Activated T-cell treated with anti-CD3 and anti-CD28 coated beads for 4 hours (primary cell): Measurements from ENCODE around the gene NXPH1.

ENCODE experiments used
- DNase-seq: peaks from one replicate; pipeline ENCODE4 v3.0.0-alpha.2; 2020

Gene NXPH1

DNA sequence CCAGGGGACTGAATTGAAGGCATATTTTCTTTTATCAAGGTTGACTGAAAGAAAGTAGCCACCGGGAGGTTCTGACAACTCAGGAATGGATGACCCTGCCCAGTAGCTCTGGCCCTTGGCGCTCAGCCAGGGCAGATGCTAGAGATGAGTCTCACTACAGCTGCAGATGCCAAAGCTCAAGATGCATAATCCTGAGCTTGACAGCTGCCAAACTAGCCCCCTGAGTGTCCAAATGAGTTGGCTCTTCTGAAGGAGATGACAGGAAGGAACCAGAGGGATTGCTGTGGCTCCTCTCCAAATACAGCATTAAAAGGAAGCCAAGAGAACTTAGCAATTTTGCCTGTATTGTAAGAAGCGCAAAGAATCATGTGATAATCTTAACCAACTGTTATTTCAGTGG is 78.4 kb downstream of the NXPH1 start:
- DNase-seq: no peak

DNA sequence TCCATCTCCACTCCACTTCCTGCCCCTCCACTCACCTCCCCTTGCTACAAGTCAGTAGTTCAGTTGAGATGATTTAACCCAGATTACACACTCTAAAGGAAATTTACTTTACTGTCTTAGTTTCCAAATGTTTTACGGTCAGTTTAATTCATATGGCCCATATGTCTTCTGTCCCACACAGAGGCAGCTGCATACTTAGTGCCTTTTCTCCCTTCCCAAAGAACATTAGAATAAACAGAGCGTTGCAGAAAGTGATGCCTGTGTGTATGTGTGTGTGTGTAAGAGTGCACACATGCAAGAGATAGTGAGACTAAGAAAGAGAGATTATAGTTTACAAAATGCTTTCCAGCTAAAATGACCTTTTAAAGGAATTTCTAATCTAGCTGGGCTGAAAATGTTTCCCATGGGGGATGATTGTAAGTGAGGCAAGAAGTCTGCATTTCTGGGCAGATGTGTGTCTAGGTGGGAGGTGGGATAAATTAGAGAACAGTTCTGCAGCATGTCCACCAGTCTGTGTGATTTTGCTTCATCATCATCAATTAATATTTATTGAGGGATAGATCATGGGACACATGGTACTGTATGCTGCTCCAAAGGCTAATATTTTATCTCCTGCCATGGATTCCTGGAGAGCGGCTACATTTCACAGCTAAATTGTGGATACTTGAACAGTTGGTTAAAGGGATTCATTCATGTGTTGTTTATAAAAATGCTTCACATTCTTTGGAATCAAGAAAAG is 81.5 kb downstream of the NXPH1 start:
- DNase-seq: no peak

DNA sequence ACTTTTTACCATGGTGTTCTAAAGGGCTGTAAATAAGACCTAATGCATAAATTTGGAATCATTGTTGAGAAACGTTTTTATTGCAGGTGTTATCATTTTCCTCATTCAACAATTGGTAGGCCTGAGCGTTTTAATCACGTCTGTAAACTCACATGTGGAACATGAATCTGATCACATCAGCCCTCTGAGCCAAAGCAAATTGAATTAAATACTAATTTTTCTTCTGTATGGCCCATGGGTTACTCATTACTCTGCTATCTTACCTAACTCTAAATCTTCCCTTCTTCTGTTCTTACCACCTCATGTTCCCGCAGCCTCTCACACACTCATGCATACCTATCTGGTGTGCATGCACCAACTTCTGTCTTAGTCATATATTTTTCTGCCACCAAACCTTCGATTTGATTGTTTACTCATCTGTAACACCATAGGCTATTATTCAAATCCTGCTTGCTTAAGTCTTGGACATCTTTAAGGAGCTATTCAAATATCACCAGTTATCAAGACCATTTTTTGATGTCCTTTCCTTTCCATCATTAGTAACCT is 82.3 kb downstream of the NXPH1 start:
- DNase-seq: no peak

DNA sequence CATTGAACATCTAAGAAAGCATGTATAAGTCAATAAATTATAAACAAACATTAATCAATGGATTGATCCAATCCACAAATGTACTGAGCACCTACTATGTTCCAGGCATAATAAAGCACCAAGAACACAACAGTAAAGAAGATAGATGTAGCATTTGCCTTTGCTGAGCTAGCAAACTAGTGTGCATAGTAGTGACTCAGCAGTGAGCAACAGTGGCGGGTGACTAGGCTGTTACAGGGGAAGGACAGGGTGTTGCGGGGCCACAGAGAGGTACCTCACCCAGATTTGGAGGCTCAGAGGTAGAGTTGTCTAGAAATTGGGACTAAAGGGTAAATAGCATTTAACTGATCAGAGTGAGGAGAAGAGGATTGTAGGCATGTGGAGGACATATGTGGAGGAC is 83.6 kb downstream of the NXPH1 start:
- DNase-seq: no peak

DNA sequence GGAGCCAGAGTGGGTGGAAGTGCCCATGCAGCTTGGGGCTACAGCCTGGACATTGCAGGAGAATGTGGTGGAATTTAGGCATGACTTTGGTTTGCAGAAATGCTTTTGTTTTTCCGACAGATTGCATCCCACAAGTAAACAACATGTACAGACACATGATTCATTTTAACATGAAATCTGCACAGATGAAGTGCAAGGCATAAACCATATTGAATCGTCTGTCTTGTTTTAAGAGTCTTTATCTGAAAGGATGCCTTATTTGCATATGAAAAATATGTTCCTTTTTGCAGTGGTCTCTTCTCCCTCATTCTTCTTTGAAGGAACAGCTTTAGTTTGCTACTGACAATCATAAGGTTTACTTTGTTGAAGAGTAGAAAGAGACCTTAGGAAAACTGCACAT is 94.9 kb downstream of the NXPH1 start:
- DNase-seq: no peak

DNA sequence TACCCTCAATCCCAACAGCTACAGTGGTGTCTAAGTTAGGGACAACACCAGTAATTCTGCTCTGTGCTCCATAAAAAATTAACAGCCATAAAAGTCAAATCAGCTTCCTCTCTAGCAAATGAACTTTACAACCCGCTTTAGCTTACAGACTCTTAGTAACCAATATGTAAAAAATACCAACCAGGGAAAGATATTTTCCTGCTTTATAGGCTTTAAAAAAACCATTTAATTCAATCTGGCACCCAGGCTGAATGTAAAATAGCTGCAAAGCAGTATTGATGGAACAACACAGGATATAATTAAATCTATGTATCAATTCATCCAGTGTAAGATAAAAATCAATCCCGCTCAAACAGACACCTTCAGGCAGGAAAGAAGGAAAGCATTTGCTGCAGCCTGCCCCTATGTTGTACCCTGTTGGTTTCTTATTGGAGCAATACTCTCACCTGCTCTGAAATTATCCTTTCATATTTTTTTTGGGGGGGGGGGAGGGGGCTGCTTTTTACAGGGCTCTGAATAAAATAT is 98.6 kb downstream of the NXPH1 start:
- DNase-seq: no peak

DNA sequence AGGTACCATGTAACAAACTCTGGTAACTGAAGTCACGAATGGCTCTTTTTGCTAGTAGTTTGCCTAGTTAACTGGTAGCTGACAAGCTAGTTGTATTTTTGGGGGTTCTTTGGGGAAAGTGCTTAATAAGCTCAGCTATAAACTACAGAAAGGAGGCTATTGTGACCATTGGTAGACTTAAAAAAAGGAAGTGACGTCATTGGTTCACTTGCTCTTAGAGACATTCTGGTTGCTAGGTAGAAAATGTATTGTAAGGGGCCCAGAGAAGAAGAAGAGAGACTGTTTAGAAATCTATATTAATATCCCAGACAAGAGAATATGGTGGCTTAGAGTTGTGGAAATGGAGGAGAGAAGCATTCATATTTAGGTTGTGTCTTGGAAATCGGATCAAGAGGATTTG is 103.0 kb downstream of the NXPH1 start:
- DNase-seq: no peak

DNA sequence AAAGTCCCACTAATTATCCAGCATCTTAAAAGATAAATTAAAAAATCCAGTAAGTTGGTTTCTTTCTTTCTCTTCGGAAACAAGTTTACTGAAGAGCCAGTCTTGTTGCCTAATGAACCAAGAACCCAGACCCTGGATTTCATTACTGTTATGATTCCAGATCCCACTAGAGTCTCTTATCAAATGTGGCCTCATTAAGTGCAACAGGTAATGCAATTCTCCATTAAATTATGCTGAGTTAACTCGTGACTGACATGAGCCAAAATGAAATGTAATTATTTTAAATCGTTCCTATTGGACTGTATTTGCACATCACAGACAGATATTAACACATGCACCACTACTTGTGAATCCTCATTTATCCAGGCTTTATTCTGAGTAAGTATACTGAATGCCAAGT is 115.6 kb downstream of the NXPH1 start:
- no peak for DNase-seq

DNA sequence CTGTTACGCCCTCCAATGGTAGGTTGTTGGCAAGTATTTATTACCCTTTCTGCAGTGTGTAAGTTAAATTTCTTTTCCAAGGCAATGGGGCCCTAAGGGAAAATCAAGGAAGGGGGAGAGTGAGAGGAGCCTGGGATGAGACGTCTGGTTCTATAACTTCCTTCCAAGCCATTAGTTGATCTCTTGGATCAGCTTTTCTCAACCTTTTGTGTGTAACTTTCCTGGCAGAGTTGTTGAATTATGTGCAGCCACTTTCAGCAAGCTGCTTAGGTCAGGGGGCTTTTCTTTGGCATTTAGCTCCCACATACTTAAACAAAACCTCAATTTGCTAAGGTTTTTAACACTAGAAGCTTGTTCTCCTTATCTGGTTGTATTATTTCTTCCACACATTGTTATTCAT is 127.1 kb downstream of the NXPH1 start:
- no peak for DNase-seq

DNA sequence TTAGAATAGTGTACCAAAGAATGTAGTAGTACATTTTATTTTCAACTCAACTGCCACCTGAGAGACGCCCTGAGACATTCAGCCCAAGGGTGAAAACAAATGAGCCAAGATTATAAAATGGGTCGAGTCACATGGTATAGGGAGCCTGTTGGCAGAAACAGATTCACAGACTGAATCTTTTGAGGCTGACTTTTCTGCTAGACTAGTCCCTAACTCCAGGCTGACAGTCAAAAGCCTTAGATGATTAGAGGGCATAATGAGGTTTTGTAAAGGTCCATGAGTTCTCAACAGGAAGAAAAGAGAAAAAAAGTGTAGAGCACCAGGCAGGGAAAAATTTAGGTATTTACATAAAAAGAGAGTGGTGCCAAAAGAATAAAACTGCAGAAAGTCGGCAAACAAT is 128.0 kb downstream of the NXPH1 start:
- no peak for DNase-seq

DNA sequence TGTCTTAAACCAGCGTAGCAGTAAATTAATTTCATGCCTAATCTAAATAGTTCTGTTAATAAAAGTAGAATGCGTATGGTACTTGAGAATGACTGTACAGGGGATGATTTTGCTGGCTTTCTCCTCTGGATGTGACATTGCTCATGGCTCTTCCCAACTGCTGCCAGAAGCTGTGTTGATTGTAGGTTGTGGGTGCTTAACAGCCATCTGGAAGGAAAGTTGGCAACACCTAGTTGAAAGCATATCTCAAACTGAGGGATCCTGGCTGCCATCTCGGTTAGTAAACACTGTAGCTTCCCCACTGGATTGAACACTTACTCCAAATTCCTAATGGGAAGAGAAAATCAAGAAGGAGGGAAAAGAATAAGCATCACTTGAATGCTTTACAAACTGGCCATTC is 130.9 kb downstream of the NXPH1 start:
- no peak for DNase-seq

DNA sequence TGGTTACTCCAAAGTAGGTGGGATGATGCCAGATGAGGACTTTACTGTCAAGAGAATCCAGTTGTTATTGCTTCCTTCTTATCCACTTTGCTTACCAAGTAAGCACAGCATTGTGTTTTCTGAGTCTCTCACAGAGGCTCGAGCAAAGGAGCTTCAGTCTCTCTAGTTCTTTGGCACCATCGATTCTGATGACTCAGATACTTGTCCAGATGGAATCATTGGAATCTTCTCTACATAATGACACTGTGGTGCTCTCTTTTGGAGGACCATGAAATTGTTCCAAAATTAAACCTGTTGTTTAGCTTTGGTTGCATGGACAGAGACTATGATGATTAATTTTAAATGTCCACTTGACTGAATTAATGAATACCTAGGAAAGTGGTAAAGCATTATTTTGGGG is 132.6 kb downstream of the NXPH1 start:
- no peak for DNase-seq

DNA sequence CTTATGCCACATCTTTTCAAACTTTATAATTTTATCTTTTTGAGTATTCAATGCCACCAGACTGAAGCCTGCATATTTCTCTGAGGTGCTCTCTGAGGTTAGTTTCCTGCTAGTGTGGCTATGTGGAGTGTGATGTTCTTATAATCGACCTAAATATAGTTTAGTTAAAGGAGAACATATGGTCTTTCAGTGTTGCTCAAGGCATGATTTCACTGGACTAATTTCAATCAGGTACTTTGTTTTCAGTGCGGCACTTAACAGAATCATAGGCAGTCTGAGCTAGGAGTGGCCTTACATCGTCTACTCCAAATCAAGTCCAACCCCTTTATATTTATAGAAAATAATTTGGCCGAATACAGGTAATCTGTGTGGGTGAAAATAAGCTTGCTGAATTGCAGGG is 134.2 kb downstream of the NXPH1 start:
- no peak for DNase-seq

DNA sequence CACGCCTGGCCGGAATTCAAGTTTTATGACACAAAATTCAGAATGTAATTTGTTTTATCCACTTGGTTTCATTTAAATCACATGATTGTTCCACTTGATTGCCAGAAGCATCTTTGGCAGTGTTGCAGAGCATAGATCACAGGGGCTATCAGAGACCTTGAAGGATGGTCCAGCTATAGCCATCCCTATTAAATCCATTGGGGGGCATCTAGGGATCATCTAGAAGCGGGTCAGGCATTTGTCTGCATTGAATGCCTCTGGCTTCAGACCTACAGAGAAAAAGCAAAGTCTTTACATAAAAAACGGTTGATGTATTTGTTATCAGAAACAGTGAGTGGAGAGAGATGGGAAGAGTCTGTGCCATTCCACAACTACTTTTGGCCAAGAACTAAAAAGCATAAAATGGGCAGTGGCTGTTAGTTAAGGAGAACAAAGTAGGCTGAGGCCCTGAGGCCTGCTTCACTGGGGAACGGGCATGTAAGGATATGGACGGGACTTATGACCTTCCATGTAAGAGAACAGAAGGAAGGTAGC is 146.3 kb downstream of the NXPH1 start:
- no peak for DNase-seq

DNA sequence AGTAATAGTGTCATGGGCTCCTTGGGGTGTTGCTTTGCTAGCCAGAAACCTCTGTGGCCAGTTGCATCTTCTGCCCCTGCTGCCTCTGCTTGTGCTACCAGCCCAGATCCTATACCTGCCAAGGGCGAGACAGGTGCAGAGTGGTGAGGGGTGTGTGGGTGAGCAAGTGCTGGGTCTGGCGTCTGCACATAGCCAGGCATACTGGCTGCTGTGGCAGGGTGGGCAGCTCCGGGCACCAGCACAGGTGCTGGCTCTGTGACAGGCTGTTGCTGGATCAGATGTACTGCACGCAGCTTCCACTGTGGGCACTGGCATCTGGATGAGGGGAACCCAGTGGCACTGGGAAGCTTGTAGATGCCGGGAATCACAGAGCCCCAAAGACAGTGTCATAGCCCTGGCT is 148.4 kb downstream of the NXPH1 start:
- DNase-seq: no peak

DNA sequence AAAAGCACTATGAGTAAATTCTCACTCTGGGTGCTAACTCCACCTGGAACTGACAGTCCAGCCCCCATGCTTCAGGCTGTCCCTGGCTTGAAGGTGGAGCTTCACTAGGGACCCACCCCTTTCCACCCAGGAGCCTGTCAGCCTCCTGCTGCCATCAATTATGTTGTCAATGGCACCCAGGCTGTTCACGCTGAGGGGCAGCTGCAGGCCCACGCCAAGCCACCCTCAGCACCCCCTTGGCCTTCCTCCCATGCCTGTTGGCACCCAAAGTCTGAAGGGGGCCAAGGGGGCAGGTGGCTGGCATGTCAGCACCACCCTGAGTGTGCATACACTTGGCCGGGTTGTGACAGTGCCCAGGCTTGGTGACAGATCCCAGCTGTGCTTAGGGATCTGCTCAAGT is 149.3 kb downstream of the NXPH1 start:
- no peak for DNase-seq

DNA sequence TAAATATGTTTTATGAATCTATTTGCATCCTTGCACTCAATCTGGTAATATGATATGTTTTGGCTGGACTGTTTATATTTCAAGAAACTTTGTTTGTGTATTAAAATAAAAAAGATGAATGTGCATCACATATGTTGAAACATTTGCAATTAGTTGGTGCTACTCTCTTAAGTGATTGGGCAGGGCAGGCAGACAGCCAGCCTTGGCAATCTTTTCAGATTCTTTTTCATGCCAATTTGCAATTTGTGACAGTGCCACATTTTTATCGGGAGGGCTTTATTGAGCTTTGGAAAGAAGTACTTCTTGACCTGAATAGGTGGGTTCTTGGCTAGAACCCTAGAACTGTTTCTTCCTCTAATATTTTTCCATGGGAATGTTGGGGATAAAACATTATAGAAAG is 152.2 kb downstream of the NXPH1 start:
- DNase-seq: no peak

DNA sequence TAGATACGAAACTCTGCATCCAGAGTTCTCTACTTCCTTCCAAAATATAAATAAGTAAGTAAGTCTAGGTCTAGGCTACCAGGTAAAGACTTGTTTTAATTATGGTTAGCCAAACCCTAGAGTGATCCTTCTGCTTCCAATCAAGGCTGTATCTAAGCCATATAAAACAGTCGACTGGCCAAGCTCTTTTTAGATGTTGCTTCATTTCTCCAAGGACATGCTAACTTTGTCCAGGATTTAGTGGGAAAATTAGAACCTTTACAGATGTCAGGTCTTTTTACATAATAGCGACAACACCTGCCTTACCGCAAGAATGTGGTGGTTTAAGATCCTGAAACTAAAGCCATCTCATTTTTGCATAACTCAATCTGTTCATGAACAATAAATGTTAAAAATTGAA is 156.8 kb downstream of the NXPH1 start:
- no peak for DNase-seq

DNA sequence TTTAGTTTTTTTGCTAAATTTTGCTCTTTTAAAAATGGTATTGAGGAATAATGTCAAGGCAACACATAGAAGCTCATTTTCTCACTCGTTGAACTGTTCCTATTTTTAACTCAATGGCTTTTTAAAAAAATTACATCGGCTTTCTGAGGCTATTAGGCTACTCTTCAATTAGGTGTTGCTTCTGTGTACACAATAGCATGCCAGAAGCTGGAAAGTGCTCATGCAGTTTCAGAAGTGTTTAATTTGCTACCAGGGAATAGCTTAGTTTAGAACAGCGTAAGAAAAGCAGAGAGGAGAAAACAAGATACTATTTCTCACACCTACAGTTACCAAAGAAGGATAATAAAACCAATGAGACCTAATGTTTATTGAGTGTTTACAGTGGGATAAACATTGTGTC is 157.4 kb downstream of the NXPH1 start:
- DNase-seq: no peak

DNA sequence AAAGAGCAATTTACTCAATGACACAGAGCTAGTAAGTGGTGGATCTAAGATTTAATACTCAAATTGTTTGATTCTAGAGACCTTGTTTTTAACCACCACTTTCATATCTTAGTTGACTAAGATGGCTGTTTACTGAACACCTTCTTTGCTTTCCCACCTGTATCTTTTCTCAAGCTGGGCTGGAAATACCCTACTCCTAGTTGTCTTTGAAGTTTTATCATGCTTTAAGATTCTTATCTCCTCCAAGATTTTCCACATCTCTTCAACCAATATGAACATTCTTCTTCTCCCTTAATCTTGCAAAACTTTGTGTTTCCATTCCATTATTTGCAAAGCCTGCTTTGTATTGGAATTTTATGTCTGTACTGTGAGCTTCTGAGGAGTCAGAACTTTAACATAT is 157.9 kb downstream of the NXPH1 start:
- DNase-seq: no peak

DNA sequence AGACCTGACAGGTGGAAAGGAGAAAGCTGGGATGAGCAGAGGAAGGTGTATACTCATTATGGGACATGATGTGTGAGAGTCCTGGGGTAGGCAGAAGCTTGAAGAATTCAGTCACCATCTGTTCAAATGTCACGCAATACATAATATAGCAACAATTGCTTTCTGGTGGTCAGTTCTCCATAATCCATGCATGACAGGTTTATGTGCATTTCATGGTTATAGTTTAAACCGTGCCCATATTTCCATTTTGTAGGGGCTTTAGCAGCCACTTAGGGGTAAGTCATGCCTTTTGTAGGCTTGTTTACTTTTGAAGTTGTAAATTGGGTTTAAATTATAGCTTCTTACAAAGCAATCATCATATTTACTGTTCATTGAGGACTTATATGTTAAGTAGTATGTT is 158.8 kb downstream of the NXPH1 start:
- DNase-seq: no peak

DNA sequence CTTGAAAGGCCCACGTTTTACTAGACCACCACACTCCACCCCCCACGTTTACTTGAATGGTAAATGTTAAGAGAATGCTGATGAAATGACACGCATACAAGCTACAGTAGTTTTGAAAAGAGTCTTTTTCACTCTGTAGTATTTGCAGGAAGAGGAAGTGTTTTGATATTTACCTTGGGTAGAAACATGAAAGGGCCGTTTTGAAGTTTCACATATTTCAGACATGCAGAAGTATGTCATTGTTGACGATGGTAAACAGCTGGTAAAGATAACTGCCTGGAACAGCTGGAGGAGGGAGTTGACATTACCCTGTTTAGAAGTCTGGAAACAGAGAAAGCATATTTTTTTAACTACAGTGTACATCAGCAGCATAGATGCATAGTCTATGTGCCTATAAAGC is 160.7 kb downstream of the NXPH1 start:
- no peak for DNase-seq

DNA sequence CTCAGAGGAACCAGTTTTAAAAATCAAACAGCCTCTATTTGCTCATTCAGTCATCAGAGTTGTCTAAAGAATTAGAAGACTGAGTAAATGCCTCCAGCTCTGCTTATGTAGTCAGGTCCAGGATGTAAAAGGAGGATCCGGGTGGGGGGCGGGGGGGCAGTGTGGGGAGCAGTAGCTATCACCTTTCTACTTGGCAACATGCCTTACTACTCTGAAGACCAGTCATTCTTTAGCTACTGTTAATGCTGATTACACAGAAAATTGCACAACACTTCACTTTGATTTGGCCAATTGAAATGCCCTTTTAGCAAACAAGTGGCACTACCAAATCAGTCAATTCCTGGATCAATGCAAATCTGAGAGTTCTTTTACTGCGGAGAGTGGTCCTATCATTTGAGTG is 164.2 kb downstream of the NXPH1 start:
- no peak for DNase-seq

DNA sequence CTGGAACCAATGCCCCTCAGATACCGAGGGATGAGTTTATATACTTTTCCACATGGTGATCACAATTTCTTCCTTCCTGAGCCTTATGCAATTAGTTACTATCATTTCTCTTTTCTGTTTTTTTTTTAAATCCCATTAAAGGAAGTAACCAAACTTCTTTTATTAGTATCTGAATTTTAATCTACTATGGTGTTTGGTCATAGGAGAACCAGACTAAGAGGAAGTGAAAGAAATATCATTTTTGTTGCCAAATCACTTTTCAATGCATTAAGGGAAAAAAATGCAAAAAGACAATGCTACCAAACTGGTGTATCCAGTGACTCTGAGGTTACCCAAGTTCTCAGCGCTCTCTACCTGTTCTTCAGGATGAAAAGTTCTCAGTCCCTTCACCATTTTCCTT is 167.7 kb downstream of the NXPH1 start:
- no peak for DNase-seq

DNA sequence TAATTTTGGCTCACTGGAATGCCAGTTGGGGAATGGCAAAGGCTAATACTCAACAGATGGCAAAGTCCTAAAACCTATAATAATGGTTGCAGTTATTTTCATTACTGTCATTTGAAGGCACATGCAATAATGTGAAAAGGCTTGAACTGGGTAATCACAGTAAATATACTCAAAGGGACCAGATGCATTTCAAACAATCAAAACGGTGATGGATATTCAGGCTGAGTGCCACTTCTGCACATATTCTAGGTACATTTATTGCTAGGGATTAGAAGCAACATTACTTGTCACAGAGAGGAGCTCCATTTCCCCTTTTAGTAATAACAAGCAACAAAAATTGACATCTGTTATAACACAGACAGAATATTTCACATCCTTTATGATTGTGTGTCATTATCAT is 171.8 kb downstream of the NXPH1 start:
- DNase-seq: no peak
